MM.1S (cell line): ENCODE results near the gene UHRF1.
"Not testable (repeated sequence)": the region's sequence is repeated elsewhere in the genome, so short reads cannot be mapped to it uniquely, and the experiment has no call there.

ENCODE experiments used
- DNase-seq: peaks from one replicate; pipeline ENCODE4 v3.0.0-alpha.2; 2015
- H2AFZ ChIP-seq: fragments of 300-600 bp; sonication (generic); 2 replicates; pipeline ENCODE4 v1.6.0; 2016; ENCODE audit warnings: antibody characterized with exemption, low read length
- H3F3A ChIP-seq: fragments of 300-600 bp; sonication (generic); 2 replicates; pipeline ENCODE4 v1.6.1; 2016; ENCODE audit warnings: mild to moderate bottlenecking, antibody characterized with exemption, low read length, moderate library complexity, mixed read lengths; ENCODE audit not compliant: insufficient read depth
- H3K27ac ChIP-seq: fragments of 300-600 bp; sonication (generic); 2 replicates; pipeline ENCODE4 v1.5.1; 2016; ENCODE audit warnings: mild to moderate bottlenecking, low read length
- H3K27me3 ChIP-seq: fragments of 300-600 bp; sonication (generic); replicated peaks from 2 replicates; pipeline ENCODE4 v1.6.0; 2016; ENCODE audit warnings: low read length; ENCODE audit not compliant: insufficient read depth
- H3K36me3 ChIP-seq: fragments of 300-600 bp; sonication (generic); replicated peaks from 2 replicates; pipeline ENCODE4 v1.6.1; 2016; ENCODE audit warnings: mild to moderate bottlenecking, low read length, mixed read lengths; ENCODE audit not compliant: insufficient read depth
- H3K4me1 ChIP-seq: fragments of 300-600 bp; sonication (generic); 2 replicates; pipeline ENCODE4 v1.6.1; 2016; ENCODE audit warnings: low read length, mixed read lengths
- H3K4me2 ChIP-seq: fragments of 300-600 bp; sonication (generic); 2 replicates; pipeline ENCODE4 v1.6.0; 2016; ENCODE audit warnings: low read depth, low read length
- H3K4me3 ChIP-seq: fragments of 300-600 bp; sonication (generic); 2 replicates; pipeline ENCODE4 v1.5.1; 2016; ENCODE audit warnings: low read length, mixed read lengths
- H3K79me2 ChIP-seq: fragments of 300-600 bp; sonication (generic); 2 replicates; pipeline ENCODE4 v1.6.1; 2016; ENCODE audit warnings: mixed run types, low read length, mixed read lengths
- H3K9ac ChIP-seq: fragments of 300-600 bp; sonication (generic); 2 replicates; pipeline ENCODE4 v1.6.1; 2016; ENCODE audit warnings: low read length, mixed read lengths
- H3K9me2 ChIP-seq: fragments of 300-600 bp; sonication (generic); replicated peaks from 2 replicates; pipeline ENCODE4 v1.6.1; 2016; ENCODE audit warnings: mild to moderate bottlenecking, low read length, mixed read lengths; ENCODE audit not compliant: insufficient read depth
- H3K9me3 ChIP-seq: fragments of 300-600 bp; sonication (generic); replicated peaks from 2 replicates; pipeline ENCODE4 v1.6.1; 2016; ENCODE audit warnings: mild to moderate bottlenecking, low read length, mixed read lengths; ENCODE audit not compliant: insufficient read depth
- H4K20me1 ChIP-seq: fragments of 300-600 bp; sonication (generic); 2 replicates; pipeline ENCODE4 v1.6.1; 2016; ENCODE audit warnings: mild to moderate bottlenecking, low read length, moderate library complexity, mixed read lengths; ENCODE audit not compliant: insufficient read depth
- EZH2 ChIP-seq: fragments of 300-600 bp; sonication (generic); optimal IDR thresholded peaks from 2 replicates; pipeline ENCODE3; 2017; ENCODE audit warnings: low read depth, mild to moderate bottlenecking, antibody characterized with exemption, low read length, mixed read lengths
- EZH2phosphoT487 ChIP-seq: fragments of 300-600 bp; sonication (generic); IDR thresholded peaks from 2 replicates; pipeline ENCODE4 v1.6.1; 2018; ENCODE audit warnings: antibody characterized with exemption, low read length
- TF ChIP-seq, protein P1 (sequence below): fragments of 300-600 bp; sonication (generic); IDR thresholded peaks from 2 replicates; pipeline ENCODE4 v1.5.1; 2016; ENCODE audit warnings: antibody characterized with exemption, low read length, mixed read lengths

The UHRF1 gene

GRCh38 chr19:4896372-4896771 lies 12.9 kb upstream of the UHRF1 start:
- Histone ChIP-seq H3K4me1 (no peaks in the 10 kb centered on the region), H4K20me1 (no peaks in the 10 kb centered on the region; the same call in 1 of the 2 replicates), H3K9me2 (no peaks in the 10 kb centered on the region), H3K36me3 (no peaks in the 10 kb centered on the region), H3K27me3 (peaks cover 13% of the 10 kb centered on the region), H3F3A (no peaks in the 10 kb centered on the region), H3K27ac (no peak overlapping the region), H3K79me2 (no peaks in the 10 kb centered on the region), H3K9me3 (no peaks in the 10 kb centered on the region), H3K4me2 (no peak overlapping the region), H2AFZ (no peak overlapping the region), H3K4me3 (no peak overlapping the region), H3K9ac (no peak overlapping the region)
- TF ChIP-seq, protein P1, sequence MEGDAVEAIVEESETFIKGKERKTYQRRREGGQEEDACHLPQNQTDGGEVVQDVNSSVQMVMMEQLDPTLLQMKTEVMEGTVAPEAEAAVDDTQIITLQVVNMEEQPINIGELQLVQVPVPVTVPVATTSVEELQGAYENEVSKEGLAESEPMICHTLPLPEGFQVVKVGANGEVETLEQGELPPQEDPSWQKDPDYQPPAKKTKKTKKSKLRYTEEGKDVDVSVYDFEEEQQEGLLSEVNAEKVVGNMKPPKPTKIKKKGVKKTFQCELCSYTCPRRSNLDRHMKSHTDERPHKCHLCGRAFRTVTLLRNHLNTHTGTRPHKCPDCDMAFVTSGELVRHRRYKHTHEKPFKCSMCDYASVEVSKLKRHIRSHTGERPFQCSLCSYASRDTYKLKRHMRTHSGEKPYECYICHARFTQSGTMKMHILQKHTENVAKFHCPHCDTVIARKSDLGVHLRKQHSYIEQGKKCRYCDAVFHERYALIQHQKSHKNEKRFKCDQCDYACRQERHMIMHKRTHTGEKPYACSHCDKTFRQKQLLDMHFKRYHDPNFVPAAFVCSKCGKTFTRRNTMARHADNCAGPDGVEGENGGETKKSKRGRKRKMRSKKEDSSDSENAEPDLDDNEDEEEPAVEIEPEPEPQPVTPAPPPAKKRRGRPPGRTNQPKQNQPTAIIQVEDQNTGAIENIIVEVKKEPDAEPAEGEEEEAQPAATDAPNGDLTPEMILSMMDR = no peak
- TF ChIP-seq EZH2 (no peak), EZH2phosphoT487 (no peak)
- no peak for DNase-seq

DNA sequence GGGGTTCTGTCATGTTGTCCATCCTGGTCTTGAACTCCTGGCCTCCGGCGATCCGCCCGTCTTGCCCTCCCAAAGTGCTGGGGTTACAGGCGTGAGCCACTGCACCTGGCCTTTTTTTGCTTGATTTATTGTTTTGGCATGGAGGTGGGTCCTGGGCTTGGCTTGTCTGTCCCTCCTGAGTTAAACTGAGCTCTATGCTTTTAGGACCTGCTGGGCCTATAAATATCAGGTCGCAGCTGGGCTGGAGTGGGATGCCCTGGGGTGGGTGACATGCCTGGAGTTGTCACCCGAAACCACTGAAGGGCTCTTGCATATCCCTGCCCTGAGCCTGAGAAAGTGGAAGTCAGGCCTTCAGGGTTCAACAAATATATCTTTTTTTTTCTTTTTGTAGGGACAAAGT lies 12.2 kb upstream of the UHRF1 start:
- Histone ChIP-seq H3K79me2 (no peaks in the 10 kb centered on the region), H2AFZ (no peak overlapping the region), H3K4me2 (no peak overlapping the region), H3K36me3 (no peaks in the 10 kb centered on the region), H3K4me1 (no peaks in the 10 kb centered on the region), H4K20me1 (no peaks in the 10 kb centered on the region; the same call in 1 of the 2 replicates), H3K9ac (no peak overlapping the region), H3K9me2 (no peaks in the 10 kb centered on the region), H3F3A (no peaks in the 10 kb centered on the region), H3K9me3 (no peaks in the 10 kb centered on the region), H3K27me3 (peaks cover 7% of the 10 kb centered on the region; the same call in 1 of the 2 replicates), H3K4me3 (no peak overlapping the region), H3K27ac (no peak overlapping the region)
- TF ChIP-seq EZH2phosphoT487 (no peak), EZH2 (no peak)
- TF ChIP-seq, protein P1 = no peak
- no peak for DNase-seq

- not testable (repeated sequence) for H3K4me3 ChIP-seq, H3K36me3 ChIP-seq, H2AFZ ChIP-seq, H3K9me3 ChIP-seq, H3K9ac ChIP-seq, H3K79me2 ChIP-seq, H3K27me3 ChIP-seq, H3F3A ChIP-seq, H3K9me2 ChIP-seq, H4K20me1 ChIP-seq, H3K27ac ChIP-seq, DNase-seq, H3K4me1 ChIP-seq, H3K4me2 ChIP-seq
These were observed 8.4 kb upstream of the UHRF1 start for GRCh38 chr19:4900879-4901278.

GRCh38 chr19:4902796-4903195 lies 6.5 kb upstream of the UHRF1 start, which contains the start of gene ARRDC5:
Gene ARRDC5 (minus strand): TSS chr19:4902896. CDS start chr19:4902825, 71 bp downstream.
- Histone ChIP-seq H3K9me2 (no peaks in the 10 kb centered on the region), H3K27me3 (no peaks in the 10 kb centered on the region; the same call in 1 of the 2 replicates), H4K20me1 (no peaks in the 10 kb centered on the region), H3K27ac (no peak within 1 kb of the TSS), H3K36me3 (no peaks in the 10 kb centered on the region), H3K4me2 (no peak within 1 kb of the TSS), H3F3A (no peaks in the 10 kb centered on the region), H3K79me2 (no peaks in the 10 kb centered on the region), H3K4me3 (no peak within 1 kb of the TSS), H2AFZ (no peak within 1 kb of the TSS), H3K9ac (no peak within 1 kb of the TSS), H3K9me3 (no peaks in the 10 kb centered on the region), H3K4me1 (no peaks in the 10 kb centered on the region)
- DNase-seq = no peak
- TF ChIP-seq EZH2 = no peak
- TF ChIP-seq, protein P1 = no peak
- TF ChIP-seq EZH2phosphoT487 = no peak
